ENCODE results near the gene SKI.

DNA sequence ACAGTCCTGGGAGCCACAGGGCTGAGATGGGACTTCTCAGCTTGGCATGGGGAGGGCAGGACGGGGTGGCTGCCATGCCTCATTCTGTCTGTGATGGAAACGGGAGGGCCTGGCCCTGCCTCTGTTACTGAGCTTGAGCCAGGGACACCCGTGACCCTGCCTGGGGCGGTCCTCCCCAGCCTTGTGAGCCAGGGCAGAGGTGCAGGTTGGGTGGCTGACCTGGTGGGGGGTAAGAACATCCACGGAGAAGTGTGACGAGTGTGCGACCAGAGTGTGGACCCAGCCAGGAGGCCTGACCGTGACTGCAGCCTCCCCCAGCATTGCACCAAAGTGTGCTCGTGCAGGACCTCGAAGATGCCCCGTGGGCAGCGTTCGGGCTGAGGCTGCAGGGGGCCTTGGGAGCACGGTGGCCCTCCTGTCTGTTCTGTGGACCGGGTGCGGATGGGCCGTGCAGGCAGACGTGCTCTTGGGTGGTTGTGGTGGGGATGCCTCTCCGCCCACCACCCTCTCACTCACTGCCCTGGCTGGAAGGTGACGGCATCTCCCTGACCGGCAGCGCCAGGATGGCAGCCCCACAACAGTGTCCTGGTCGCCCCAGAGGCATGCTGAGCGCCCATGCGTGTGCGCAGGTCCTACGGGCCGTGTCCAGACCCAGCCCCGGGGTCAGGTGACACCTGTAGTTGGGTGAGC lies 45.4 kb downstream of the SKI start:
- TF ChIP-seq POLR2A (IDR thresholded peaks at IDR 0.05) (no peak), POLR2AphosphoS5 (IDR thresholded peaks at IDR 0.05) (no peak)
- TF ChIP-seq, protein P1, sequence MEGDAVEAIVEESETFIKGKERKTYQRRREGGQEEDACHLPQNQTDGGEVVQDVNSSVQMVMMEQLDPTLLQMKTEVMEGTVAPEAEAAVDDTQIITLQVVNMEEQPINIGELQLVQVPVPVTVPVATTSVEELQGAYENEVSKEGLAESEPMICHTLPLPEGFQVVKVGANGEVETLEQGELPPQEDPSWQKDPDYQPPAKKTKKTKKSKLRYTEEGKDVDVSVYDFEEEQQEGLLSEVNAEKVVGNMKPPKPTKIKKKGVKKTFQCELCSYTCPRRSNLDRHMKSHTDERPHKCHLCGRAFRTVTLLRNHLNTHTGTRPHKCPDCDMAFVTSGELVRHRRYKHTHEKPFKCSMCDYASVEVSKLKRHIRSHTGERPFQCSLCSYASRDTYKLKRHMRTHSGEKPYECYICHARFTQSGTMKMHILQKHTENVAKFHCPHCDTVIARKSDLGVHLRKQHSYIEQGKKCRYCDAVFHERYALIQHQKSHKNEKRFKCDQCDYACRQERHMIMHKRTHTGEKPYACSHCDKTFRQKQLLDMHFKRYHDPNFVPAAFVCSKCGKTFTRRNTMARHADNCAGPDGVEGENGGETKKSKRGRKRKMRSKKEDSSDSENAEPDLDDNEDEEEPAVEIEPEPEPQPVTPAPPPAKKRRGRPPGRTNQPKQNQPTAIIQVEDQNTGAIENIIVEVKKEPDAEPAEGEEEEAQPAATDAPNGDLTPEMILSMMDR (IDR thresholded peaks at IDR 0.05), result no peak

All from prostate gland (tissue), 2 donors.